Skeletal muscle cell (primary cell): ENCODE data around the gene TSC1.
"Not testable (repeated sequence)": the region's sequence is repeated elsewhere in the genome, so short reads cannot be mapped to it uniquely, and the experiment has no call there.

Source experiments
- DNase-seq: peaks from one replicate; pipeline ENCODE4 v3.0.0-alpha.2; 2010; ENCODE audit warnings: low read depth
- H3K4me3 ChIP-seq: 2 replicates; pipeline ENCODE4 v1.5.1; 2011; ENCODE audit warnings: low read depth, mild to moderate bottlenecking, control low read depth, low read length, moderate library complexity

The TSC1 gene

GRCh38 chr9:132944294-132945185 is at the start of gene TSC1:
TSC1 (minus strand) TSS chr9:132944616; CDS start chr9:132928872, 15,744 bp downstream.
- peak within 1 kb of the TSS; percentile 100 for H3K4me3 ChIP-seq
- DNase-seq, result peak; percentile 92

GRCh38 chr9:132993511-132993939 is 49.1 kb upstream of the TSC1 start:
- no peak for DNase-seq
- no peak overlapping the region for H3K4me3 ChIP-seq

GRCh38 chr9:132991351-132992300 is 47.2 kb upstream of the TSC1 start:
- no peak for DNase-seq
- H3K4me3 ChIP-seq, result no peak overlapping the region

GRCh38 chr9:132990781-132991180 is 46.4 kb upstream of the TSC1 start:
- no peak for DNase-seq
- no peak overlapping the region for H3K4me3 ChIP-seq

GRCh38 chr9:132989998-132990557 is 45.7 kb upstream of the TSC1 start:
- H3K4me3 ChIP-seq, DNase-seq: not testable (repeated sequence)

- DNase-seq, result no peak
- H3K4me3 ChIP-seq, result no peak overlapping the region
Measured at GRCh38 chr9:132989414-132989996, 45.1 kb upstream of the TSC1 start.

GRCh38 chr9:132989014-132989310 is 44.5 kb upstream of the TSC1 start:
- no peak for DNase-seq
- H3K4me3 ChIP-seq, result no peak overlapping the region

- no peak overlapping the region for H3K4me3 ChIP-seq
Measured at GRCh38 chr9:132988244-132989013, 44.0 kb upstream of the TSC1 start.

GRCh38 chr9:132986640-132987620 is 42.5 kb upstream of the TSC1 start:
- no peak overlapping the region for H3K4me3 ChIP-seq
- DNase-seq, result no peak

More at GRCh38 chr9:132988244-132989013, 44.0 kb upstream of the TSC1 start:
- no peak for DNase-seq

GRCh38 chr9:132986114-132986513 is 41.7 kb upstream of the TSC1 start:
- no peak for DNase-seq

GRCh38 chr9:132985489-132985888 is 41.1 kb upstream of the TSC1 start:
- no peak for DNase-seq
- H3K4me3 ChIP-seq, result no peak overlapping the region

More at GRCh38 chr9:132986114-132986513, 41.7 kb upstream of the TSC1 start:
- no peak overlapping the region for H3K4me3 ChIP-seq

GRCh38 chr9:132985071-132985350 is 40.6 kb upstream of the TSC1 start:
- DNase-seq, result no peak
- H3K4me3 ChIP-seq, result no peak overlapping the region

- no peak overlapping the region for H3K4me3 ChIP-seq
- no peak for DNase-seq
Measured at GRCh38 chr9:132984202-132985070, 40.0 kb upstream of the TSC1 start.

- H3K4me3 ChIP-seq, result no peak overlapping the region
- no peak for DNase-seq
Measured at GRCh38 chr9:132983491-132984201, 39.2 kb upstream of the TSC1 start.

GRCh38 chr9:132982458-132982857 is 38.0 kb upstream of the TSC1 start:
- no peak for DNase-seq

GRCh38 chr9:132980157-132980556 is 35.7 kb upstream of the TSC1 start:
- DNase-seq, result no peak
- H3K4me3 ChIP-seq, result no peak overlapping the region

More at GRCh38 chr9:132982458-132982857, 38.0 kb upstream of the TSC1 start:
- no peak overlapping the region for H3K4me3 ChIP-seq
